GM21390 (cell line): Measurements from ENCODE around the gene MAP3K20.
"Not testable (repeated sequence)": the region's sequence is repeated elsewhere in the genome, so short reads cannot be mapped to it uniquely, and the experiment has no call there.

ENCODE experiments used
- ATAC-seq: cut with Tn5 transposase; IDR thresholded peaks from one replicate; pipeline ENCODE4 v1.9.1; 2021; ENCODE audit not compliant: unreplicated experiment

The MAP3K20 gene

GRCh38 chr2:173153301-173153885 is 77.7 kb downstream of the MAP3K20 start:
- no peak for ATAC-seq

- no peak for ATAC-seq
Observed at GRCh38 chr2:173157676-173158293, 82.1 kb downstream of the MAP3K20 start.

- no peak for ATAC-seq
Observed at GRCh38 chr2:173159791-173160463, 84.3 kb downstream of the MAP3K20 start.

- no peak for ATAC-seq
Observed at GRCh38 chr2:173160618-173161017, 85.0 kb downstream of the MAP3K20 start.

- ATAC-seq = no peak
Observed at GRCh38 chr2:173161040-173161439, 85.4 kb downstream of the MAP3K20 start.

GRCh38 chr2:173161507-173161906 is 85.9 kb downstream of the MAP3K20 start:
- ATAC-seq = no peak

- not testable (repeated sequence) for ATAC-seq
Observed at GRCh38 chr2:173163357-173163756, 87.7 kb downstream of the MAP3K20 start.

- ATAC-seq = no peak
Observed at GRCh38 chr2:173164396-173164795, 88.8 kb downstream of the MAP3K20 start.

GRCh38 chr2:173165443-173166238 is 90.0 kb downstream of the MAP3K20 start:
- no peak for ATAC-seq

GRCh38 chr2:173171321-173171720 is 95.7 kb downstream of the MAP3K20 start:
- no peak for ATAC-seq

GRCh38 chr2:173171924-173172643 is 96.4 kb downstream of the MAP3K20 start:
- ATAC-seq = no peak

GRCh38 chr2:173174339-173174738 is 98.7 kb downstream of the MAP3K20 start:
- not testable (repeated sequence) for ATAC-seq

GRCh38 chr2:173175222-173175621 is 99.6 kb downstream of the MAP3K20 start:
- ATAC-seq = no peak

- ATAC-seq = no peak
Observed at GRCh38 chr2:173181982-173182381, 106.3 kb downstream of the MAP3K20 start.

- ATAC-seq = no peak
Observed at GRCh38 chr2:173184031-173185004, 108.7 kb downstream of the MAP3K20 start.

- ATAC-seq = no peak
Observed at GRCh38 chr2:173185437-173185836, 109.8 kb downstream of the MAP3K20 start.

- no peak for ATAC-seq
Observed at GRCh38 chr2:173187941-173188788, 112.5 kb downstream of the MAP3K20 start.

- no peak for ATAC-seq
Observed at GRCh38 chr2:173191601-173192000, 116.0 kb downstream of the MAP3K20 start.

GRCh38 chr2:173192071-173192470 is 116.4 kb downstream of the MAP3K20 start:
- no peak for ATAC-seq
